HepG2 (cell line): ENCODE data around the gene SMG5. TPM values are rescaled to one million over a fixed set of nuclear protein-coding genes. Genes with fewer than 3 reads are reported as not detected.

ENCODE experiments used
- CCAR2 ChIP-seq: fragments of 200-400 bp; formaldehyde crosslinking; optimal IDR thresholded peaks from 2 replicates; pipeline ENCODE3; 2018; ENCODE audit warnings: low read depth, mild to moderate bottlenecking, low read length, moderate library complexity
- MTA1 ChIP-seq: sonication (generic); formaldehyde crosslinking; IDR thresholded peaks from 2 replicates; pipeline ENCODE4 v1.4.0; 2020; ENCODE audit warnings: missing genetic modification reagents, mild to moderate bottlenecking, borderline replicate concordance
- MZF1 ChIP-seq: sonication (generic); formaldehyde crosslinking; IDR thresholded peaks from 2 replicates; pipeline ENCODE4 v1.8.1; 2023; ENCODE audit warnings: mild to moderate bottlenecking, missing genetic modification reagents, borderline replicate concordance
- RARG ChIP-seq: sonication (generic); formaldehyde crosslinking; IDR thresholded peaks from 2 replicates; pipeline ENCODE4 v1.4.0; 2020; ENCODE audit warnings: low read depth, mild to moderate bottlenecking, missing genetic modification reagents
- SP5 ChIP-seq: IDR thresholded peaks from 2 replicates; pipeline ENCODE4 v1.6.1; 2016; ENCODE audit warnings: low read depth, borderline replicate concordance
- SRSF1 ChIP-seq: fragments of 200-400 bp; formaldehyde crosslinking; optimal IDR thresholded peaks from 2 replicates; pipeline ENCODE3; 2017; ENCODE audit warnings: mild to moderate bottlenecking, low read depth, low read length, moderate library complexity
- THYN1 ChIP-seq: sonication (generic); formaldehyde crosslinking; IDR thresholded peaks from 2 replicates; pipeline ENCODE4 v1.8.1; 2023; ENCODE audit warnings: low read depth, mild to moderate bottlenecking, moderate library complexity, missing genetic modification reagents, borderline replicate concordance
- ZBTB33 ChIP-seq: sonication (generic); formaldehyde crosslinking; IDR thresholded peaks from 2 replicates; pipeline ENCODE4 v1.4.0; 2020; ENCODE audit warnings: missing genetic modification reagents
- ZBTB7A ChIP-seq: sonication (generic); formaldehyde crosslinking; IDR thresholded peaks from 2 replicates; pipeline ENCODE4 v1.8.0; 2022; ENCODE audit warnings: mild to moderate bottlenecking, missing genetic modification reagents
- ZNF101 ChIP-seq: sonication (generic); formaldehyde crosslinking; IDR thresholded peaks from 2 replicates; pipeline ENCODE4 v1.4.0; 2020; ENCODE audit warnings: mild to moderate bottlenecking, low read depth, missing genetic modification reagents, borderline replicate concordance
- ZNF333 ChIP-seq: sonication (generic); formaldehyde crosslinking; IDR thresholded peaks from 2 replicates; pipeline ENCODE4 v1.4.0; 2020; ENCODE audit warnings: mild to moderate bottlenecking, missing genetic modification reagents, borderline replicate concordance
- ZNF468 ChIP-seq: sonication (generic); formaldehyde crosslinking; IDR thresholded peaks from 2 replicates; pipeline ENCODE4 v1.8.0; 2022; ENCODE audit warnings: mild to moderate bottlenecking, moderate library complexity, missing genetic modification reagents
- ZNF570 ChIP-seq: sonication (generic); formaldehyde crosslinking; IDR thresholded peaks from 2 replicates; pipeline ENCODE4 v1.4.0; 2020; ENCODE audit warnings: mild to moderate bottlenecking, missing genetic modification reagents, borderline replicate concordance
- ZNF687 ChIP-seq: sonication (generic); formaldehyde crosslinking; IDR thresholded peaks from 2 replicates; pipeline ENCODE4 v1.5.1; 2020; ENCODE audit warnings: mild to moderate bottlenecking, missing genetic modification reagents, moderate library complexity
- polyA plus RNA-seq, 8 experiments: library from polyadenylated mRNA; depleted of rRNA in 3 of 8; stranded (reverse) in 7 of 8; unstranded in 1 of 8; fragments of >200 nt; fragmentation: Illumina TruSeq in 4 of 8; extraction: Trizol in 4 of 8; gene quantifications; 2 replicates each; pipeline versions ENCODE4 v1.2.1 to v1.2.3, GENCODE V29; 2011 to 2016; ENCODE audit warnings: low read depth in 4 of 8, missing spikeins in 1 of 8, mixed read lengths in 1 of 8; ENCODE audit not compliant: insufficient read depth in 1 of 8
- total RNA-seq, 5 experiments: library from RNA; depleted of rRNA; stranded (reverse); fragments of >200 nt; fragmentation: Illumina TruSeq; extraction: Trizol; gene quantifications; 2 replicates each; pipeline ENCODE4 v1.2.3, GENCODE V29; 2016; ENCODE audit warnings: low read depth in 1 of 5
- TF ChIP-seq, protein P1 (sequence below): sonication (generic); formaldehyde crosslinking; IDR thresholded peaks from 2 replicates; pipeline ENCODE4 v1.8.1; 2023; ENCODE audit warnings: mild to moderate bottlenecking, moderate library complexity, missing genetic modification reagents

Gene SMG5
- total and polyA plus RNA-seq, 2 of the 13 experiments (the other 11 are each of a cell fraction or from before 2014, with no cell fraction given) = 50.5 to 84.0 TPM

- TF ChIP-seq, protein P1, sequence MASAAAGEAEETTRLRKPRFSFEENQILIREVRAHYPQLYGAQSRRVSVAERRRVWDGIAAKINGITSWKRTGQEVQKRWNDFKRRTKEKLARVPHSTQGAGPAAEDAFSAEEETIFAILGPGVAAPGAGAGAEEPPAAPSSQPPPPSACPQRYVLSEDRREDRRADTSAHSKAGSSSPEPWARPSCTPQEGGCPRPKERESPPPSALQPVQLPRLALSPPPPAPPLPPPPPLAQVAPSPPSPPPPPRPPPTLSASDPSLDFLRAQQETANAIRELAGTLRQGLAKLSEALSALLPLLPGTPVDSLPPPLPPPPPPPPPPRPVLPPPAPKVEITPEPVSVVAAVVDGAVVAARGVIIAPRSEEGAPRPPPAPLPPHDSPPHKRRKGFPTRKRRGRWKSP (CRISPR knock-in tag) = no peak
- TF ChIP-seq MZF1 = no peak
- no peak for TF ChIP-seq ZNF101
- TF ChIP-seq SP5 (CRISPR knock-in tag) = no peak
- TF ChIP-seq ZNF570 (CRISPR knock-in tag) = no peak
- peak; percentile 63 for TF ChIP-seq ZNF687 (CRISPR knock-in tag)
- TF ChIP-seq ZBTB33 (CRISPR knock-in tag) = no peak
- no peak for TF ChIP-seq MTA1 (CRISPR knock-in tag)
- no peak for TF ChIP-seq SRSF1
- TF ChIP-seq ZBTB7A = no peak
- TF ChIP-seq ZNF468 = no peak
- no peak for TF ChIP-seq CCAR2
- no peak for TF ChIP-seq THYN1 (CRISPR knock-in tag)
- TF ChIP-seq ZNF333 (CRISPR knock-in tag) = no peak
- no peak for TF ChIP-seq RARG (CRISPR knock-in tag)
Observed at GRCh38 chr1:156247460-156248322, 34.9 kb downstream of the SMG5 start, which contains the start of gene PAQR6 (continued).
